AG04449 (cell line): ENCODE results near the gene ARHGAP8.

Experiments used
- CTCF ChIA-PET: fragments of 350-600 bp; formaldehyde crosslinking; extraction: SDS; loops from one replicate; lab custom pipeline; 2021; ENCODE audit warnings: antibody characterized with exemption; lab: Yijun Ruan, JAX
- POLR2A ChIA-PET: fragments of 400-600, 350-600 bp; formaldehyde crosslinking; extraction: SDS; loops from one replicate; lab custom pipeline; 2020; ENCODE audit warnings: antibody characterized with exemption, inconsistent platforms; lab: Yijun Ruan, JAX
- DNase-seq: peaks from one replicate; pipeline ENCODE4 v3.0.0-alpha.2; 2010; ENCODE audit warnings: low read depth, low spot score
- H3K4me3 ChIP-seq: 2 replicates; pipeline ENCODE4 v1.5.1; 2011; ENCODE audit warnings: low read depth, mild to moderate bottlenecking, control low read depth, low read length
- CTCF ChIP-seq: IDR thresholded peaks from one replicate; pipeline ENCODE4 v1.5.1; 2011; ENCODE audit warnings: mild to moderate bottlenecking, moderate library complexity, low read length, control low read depth, inconsistent platforms; ENCODE audit not compliant: insufficient read depth; ENCODE audit errors: missing control alignments

Gene ARHGAP8

GRCh38 chr22:44802956-44803355, 50.6 kb downstream of the ARHGAP8 start:
- DNase-seq, result no peak
- ChIA-PET POLR2A (no interaction called here), CTCF (no interaction called here)
- no peak for TF ChIP-seq CTCF
- no peak overlapping the region for H3K4me3 ChIP-seq

- ChIA-PET POLR2A (no interaction called here), CTCF (interaction anchor here (1.5 kb wide), 1 partner anchor 14 kb away, joined by 4 read pairs; no protein-coding TSS in a partner anchor)
- no peak for DNase-seq
- H3K4me3 ChIP-seq, result no peak overlapping the region
- TF ChIP-seq CTCF, result no peak
Measured at GRCh38 chr22:44804327-44804726, 52.0 kb downstream of the ARHGAP8 start.

GRCh38 chr22:44805711-44806110, 53.3 kb downstream of the ARHGAP8 start:
- DNase-seq, result no peak
- POLR2A ChIA-PET, result no interaction called here

GRCh38 chr22:44807232-44807631, 54.9 kb downstream of the ARHGAP8 start:
- TF ChIP-seq CTCF, result no peak
- ChIA-PET CTCF (interaction anchor here (1.0 to 3.1 kb wide), 2 partner anchors 10 to 13 kb away, joined by 3 to 15 read pairs; no protein-coding TSS in a partner anchor), POLR2A (no interaction called here)
- DNase-seq, result no peak
- H3K4me3 ChIP-seq, result no peak overlapping the region

More at GRCh38 chr22:44805711-44806110, 53.3 kb downstream of the ARHGAP8 start:
- CTCF ChIA-PET, result interaction anchor here (0.8 kb wide), 1 partner anchor 10 kb away, joined by 3 read pairs; no protein-coding TSS in a partner anchor
- H3K4me3 ChIP-seq, result no peak overlapping the region
- TF ChIP-seq CTCF, result no peak

- ChIA-PET CTCF (interaction anchor here (1.1 to 3.1 kb wide), 2 partner anchors 9 to 12 kb away, joined by 3 to 15 read pairs; no protein-coding TSS in a partner anchor), POLR2A (no interaction called here)
- no peak overlapping the region for H3K4me3 ChIP-seq
- TF ChIP-seq CTCF, result peak; percentile 44
- DNase-seq, result no peak
Measured at GRCh38 chr22:44807915-44808690, 55.7 kb downstream of the ARHGAP8 start.

GRCh38 chr22:44809456-44809855, 57.1 kb downstream of the ARHGAP8 start:
- no peak for TF ChIP-seq CTCF
- POLR2A ChIA-PET, result no interaction called here
- no peak for DNase-seq
- no peak overlapping the region for H3K4me3 ChIP-seq
- CTCF ChIA-PET, result interaction anchor here (1.1 to 3.1 kb wide), 3 partner anchors 8 to 14 kb away, joined by 3 to 15 read pairs (median 3); no protein-coding TSS in a partner anchor
